ENCODE results near the gene CPLX3. TPM values are rescaled to one million over a fixed set of nuclear protein-coding genes. Genes with fewer than 3 reads are reported as not detected.

The CPLX3 gene
- total RNA-seq, 6 donors from 2014 or later = not detected

DNA sequence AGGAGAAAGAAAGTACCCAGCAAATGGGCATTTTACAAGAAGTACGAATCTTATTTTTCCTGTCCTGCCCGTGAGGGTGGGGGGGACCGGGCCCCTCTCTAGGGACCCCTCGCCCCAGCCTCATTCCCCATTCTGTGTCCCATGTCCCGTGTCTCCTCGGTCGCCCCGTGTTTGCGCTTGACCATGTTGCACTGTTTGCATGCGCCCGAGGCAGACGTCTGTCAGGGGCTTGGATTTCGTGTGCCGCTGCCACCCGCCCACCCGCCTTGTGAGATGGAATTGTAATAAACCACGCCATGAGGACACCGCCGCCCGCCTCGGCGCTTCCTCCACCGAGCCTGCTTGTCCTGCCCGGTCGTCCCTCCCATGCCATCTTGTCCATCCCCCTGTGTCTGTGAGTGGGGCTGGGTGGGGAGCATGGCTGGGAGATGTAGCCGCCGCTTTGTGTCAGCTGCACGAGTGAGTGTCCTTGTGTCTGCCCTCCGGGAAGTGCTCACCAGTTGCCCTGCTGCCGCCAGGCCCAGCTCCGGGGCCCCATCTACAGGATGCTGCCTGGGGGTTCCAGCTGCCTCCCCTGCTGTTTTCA is 23.5 kb upstream of the CPLX3 start:
- no peak overlapping the region for H3K4me3 ChIP-seq
- peaks cover 6 to 23% (median 13%) of the 10 kb centered on the region in 4 donors for H3K4me1 ChIP-seq
- no peak overlapping the region for H3K27ac ChIP-seq
- ATAC-seq (ENCODE audit: low FRiP score in 2 of 2) = no peak
- no peaks in the 10 kb centered on the region for H3K9me3 ChIP-seq
- H3K27me3 ChIP-seq = no peaks in the 10 kb centered on the region
- DNase-seq = peak in 1 of 2 donors; percentile 78
- H3K36me3 ChIP-seq = peaks cover 11 to 64% (median 53%) of the 10 kb centered on the region in 4 donors
- WGBS, 2 donors = 93 to 94% methylated on average over 31 of the region's 31 CpGs
- TF ChIP-seq, protein P1, sequence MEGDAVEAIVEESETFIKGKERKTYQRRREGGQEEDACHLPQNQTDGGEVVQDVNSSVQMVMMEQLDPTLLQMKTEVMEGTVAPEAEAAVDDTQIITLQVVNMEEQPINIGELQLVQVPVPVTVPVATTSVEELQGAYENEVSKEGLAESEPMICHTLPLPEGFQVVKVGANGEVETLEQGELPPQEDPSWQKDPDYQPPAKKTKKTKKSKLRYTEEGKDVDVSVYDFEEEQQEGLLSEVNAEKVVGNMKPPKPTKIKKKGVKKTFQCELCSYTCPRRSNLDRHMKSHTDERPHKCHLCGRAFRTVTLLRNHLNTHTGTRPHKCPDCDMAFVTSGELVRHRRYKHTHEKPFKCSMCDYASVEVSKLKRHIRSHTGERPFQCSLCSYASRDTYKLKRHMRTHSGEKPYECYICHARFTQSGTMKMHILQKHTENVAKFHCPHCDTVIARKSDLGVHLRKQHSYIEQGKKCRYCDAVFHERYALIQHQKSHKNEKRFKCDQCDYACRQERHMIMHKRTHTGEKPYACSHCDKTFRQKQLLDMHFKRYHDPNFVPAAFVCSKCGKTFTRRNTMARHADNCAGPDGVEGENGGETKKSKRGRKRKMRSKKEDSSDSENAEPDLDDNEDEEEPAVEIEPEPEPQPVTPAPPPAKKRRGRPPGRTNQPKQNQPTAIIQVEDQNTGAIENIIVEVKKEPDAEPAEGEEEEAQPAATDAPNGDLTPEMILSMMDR (IDR thresholded peaks at IDR 0.05) = no peak
- no peak for TF ChIP-seq POLR2AphosphoS5 (IDR thresholded peaks at IDR 0.05)
- no peak for TF ChIP-seq POLR2A (IDR thresholded peaks at IDR 0.05)
- TF ChIP-seq EP300 (IDR thresholded peaks at IDR 0.05) = no peak

DNA sequence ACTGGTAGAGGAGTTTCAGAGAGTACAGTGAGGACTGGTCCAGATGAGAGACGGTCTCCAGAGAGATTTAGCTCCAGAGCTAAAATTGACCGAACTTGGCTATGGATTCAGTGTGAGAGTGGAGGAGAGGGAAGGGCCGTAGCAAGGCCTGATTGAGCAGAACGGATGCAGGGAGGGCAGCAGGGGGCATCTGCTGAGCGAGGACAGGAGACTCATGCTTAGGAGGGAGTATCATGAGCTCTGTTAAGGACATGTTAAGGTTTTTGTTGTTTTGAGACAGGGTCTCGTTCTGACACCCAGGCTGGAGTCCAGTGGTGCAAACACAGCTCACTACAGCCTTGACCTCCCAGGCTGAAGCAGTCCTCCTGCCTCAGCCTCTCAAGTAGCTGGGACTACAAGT is 21.5 kb upstream of the CPLX3 start:
- Histone ChIP-seq H3K4me1 (peaks cover 1 to 17% (median 6%) of the 10 kb centered on the region in 4 donors), H3K27ac (peak overlapping the region in 1 of 4 donors; percentile 10), H3K9me3 (no peaks in the 10 kb centered on the region), H3K4me3 (no peak overlapping the region), H3K36me3 (peaks cover 11 to 45% (median 38%) of the 10 kb centered on the region in 4 donors), H3K27me3 (no peaks in the 10 kb centered on the region)
- WGBS, 2 donors = 79 to 82% methylated on average over 6 of the region's 6 CpGs
- ATAC-seq (ENCODE audit: low FRiP score in 2 of 2) = no peak
- no peak for TF ChIP-seq POLR2AphosphoS5 (IDR thresholded peaks at IDR 0.05)
- DNase-seq = no peak

DNA sequence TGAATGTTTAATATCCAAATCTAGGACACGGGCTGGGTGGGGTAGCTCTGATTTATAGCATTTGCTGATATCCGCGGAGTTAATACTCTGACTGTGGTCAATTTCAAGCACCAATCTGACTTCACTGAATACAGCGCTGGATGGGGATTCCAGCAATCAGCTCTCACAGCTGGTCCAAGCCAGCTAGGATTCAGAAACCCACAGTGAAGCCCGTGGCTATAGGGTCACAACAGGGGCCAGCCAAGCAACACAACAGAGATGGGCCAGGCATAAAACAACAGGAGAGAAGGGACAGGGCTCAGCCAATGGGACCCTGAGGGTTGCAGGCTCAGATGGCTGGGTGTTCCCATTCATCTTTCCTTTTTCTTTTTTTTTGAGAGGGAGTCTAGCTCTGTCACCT is 19.1 kb upstream of the CPLX3 start:
- 79% methylated on average over 5 of the region's 5 CpGs for WGBS, 2 donors
- Histone ChIP-seq H3K27ac (no peak overlapping the region), H3K27me3 (no peaks in the 10 kb centered on the region), H3K4me3 (no peak overlapping the region), H3K36me3 (peaks cover 4 to 21% (median 18%) of the 10 kb centered on the region in 4 donors), H3K9me3 (no peaks in the 10 kb centered on the region), H3K4me1 (peaks cover 0 to 8% (median 0%) of the 10 kb centered on the region in 4 donors)
- DNase-seq (no peak), ATAC-seq (ENCODE audit: low FRiP score in 2 of 2) (no peak)
- TF ChIP-seq POLR2AphosphoS5 (IDR thresholded peaks at IDR 0.05) (no peak), EP300 (IDR thresholded peaks at IDR 0.05) (no peak), POLR2A (IDR thresholded peaks at IDR 0.05) (no peak)
- TF ChIP-seq, protein P1 (IDR thresholded peaks at IDR 0.05) = no peak

DNA sequence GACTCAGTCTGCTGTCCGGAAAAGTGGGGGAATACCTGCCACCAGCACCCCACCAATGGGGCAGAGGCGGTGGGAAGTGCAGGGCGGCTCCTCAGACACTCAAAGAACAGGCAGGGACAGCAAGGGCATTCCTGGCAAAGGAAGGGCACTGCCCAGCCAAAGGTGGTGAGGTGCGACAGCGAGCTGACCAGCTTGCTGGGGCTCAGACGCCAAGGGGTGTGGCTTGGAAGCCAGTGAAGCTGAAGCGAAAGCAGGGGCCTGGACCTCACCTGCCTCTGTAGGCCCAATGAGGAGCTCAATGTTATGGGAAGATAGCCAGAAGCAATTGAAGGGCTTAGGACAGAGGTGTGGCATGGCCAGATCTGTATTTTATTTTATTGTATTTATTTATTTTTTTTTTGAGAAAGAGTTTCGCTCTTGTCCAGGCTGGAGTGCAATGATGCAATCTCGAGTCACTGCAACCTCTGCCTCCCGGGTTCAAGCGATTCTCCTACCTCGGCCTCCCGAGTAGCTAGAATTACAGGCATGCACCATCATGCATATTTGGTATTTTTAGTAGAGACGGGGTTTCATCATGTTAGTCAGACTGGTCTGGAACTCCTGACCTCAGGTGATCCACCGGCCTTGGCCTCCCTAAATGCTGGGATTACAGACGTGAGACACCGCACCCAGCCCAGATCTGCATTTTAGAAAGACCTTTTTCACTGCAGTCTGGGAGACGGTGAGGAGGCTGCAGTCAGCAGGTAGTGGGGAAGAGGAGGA is 18.2 kb upstream of the CPLX3 start:
- H3K36me3 ChIP-seq = peaks cover 0 to 11% (median 8%) of the 10 kb centered on the region in 4 donors
- peak; percentile 30 to 83 for ATAC-seq (ENCODE audit: low FRiP score in 2 of 2)
- H3K4me1 ChIP-seq = peaks cover 0 to 8% (median 0%) of the 10 kb centered on the region in 4 donors
- no peak overlapping the region for H3K27ac ChIP-seq
- no peaks in the 10 kb centered on the region for H3K27me3 ChIP-seq
- DNase-seq = peak in 1 of 2 donors; percentile 80
- no peak for TF ChIP-seq POLR2A (IDR thresholded peaks at IDR 0.05)
- no peak for TF ChIP-seq EP300 (IDR thresholded peaks at IDR 0.05)
- TF ChIP-seq, protein P1 (IDR thresholded peaks at IDR 0.05) = no peak
- TF ChIP-seq POLR2AphosphoS5 (IDR thresholded peaks at IDR 0.05) = no peak
- no peaks in the 10 kb centered on the region for H3K9me3 ChIP-seq
- WGBS, 2 donors = 74 to 77% methylated on average over 18 of the region's 18 CpGs
- no peak overlapping the region for H3K4me3 ChIP-seq

DNA sequence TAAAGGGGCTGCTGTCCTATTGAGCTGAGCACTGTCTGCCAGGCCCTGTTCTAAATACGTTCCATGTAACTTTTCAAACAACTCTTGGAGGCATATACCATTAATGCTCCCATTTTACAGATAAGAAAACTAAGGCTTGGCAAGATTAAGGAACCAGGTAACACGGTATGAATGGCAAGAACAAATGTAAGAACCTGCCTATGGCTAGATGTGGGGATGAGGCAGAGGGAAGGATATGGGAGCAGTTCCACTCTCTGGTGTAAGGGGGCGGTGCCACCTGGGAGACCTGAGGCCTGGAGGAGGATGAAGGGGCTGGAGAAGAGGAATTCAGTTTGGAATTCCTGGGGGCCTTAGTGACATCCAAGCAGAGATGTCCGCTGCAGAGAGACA is 17.6 kb upstream of the CPLX3 start:
- no peaks in the 10 kb centered on the region for H3K9me3 ChIP-seq
- peaks cover 0 to 6% (median 2%) of the 10 kb centered on the region in 4 donors for H3K36me3 ChIP-seq
- H3K4me1 ChIP-seq = peaks cover 0 to 8% (median 0%) of the 10 kb centered on the region in 4 donors
- DNase-seq (no peak), ATAC-seq (ENCODE audit: low FRiP score in 2 of 2) (no peak)
- 53 to 62% methylated on average over 4 of the region's 4 CpGs for WGBS, 2 donors
- H3K27me3 ChIP-seq = no peaks in the 10 kb centered on the region
- H3K4me3 ChIP-seq = no peak overlapping the region
- no peak for TF ChIP-seq POLR2AphosphoS5 (IDR thresholded peaks at IDR 0.05)
- TF ChIP-seq POLR2A (IDR thresholded peaks at IDR 0.05) = no peak
- no peak for TF ChIP-seq EP300 (IDR thresholded peaks at IDR 0.05)
- TF ChIP-seq, protein P1 (IDR thresholded peaks at IDR 0.05) = no peak
- H3K27ac ChIP-seq = no peak overlapping the region

Data from upper lobe of left lung (tissue), 6 donors.